ENCODE measurements around the gene PBX2.

GRCh38 chr6:32190911-32191677, 1.1 kb upstream of the PBX2 start:
- TF ChIP-seq CTCF (IDR thresholded peaks at IDR 0.05; ENCODE audit: poor library complexity), result no peak
- no peak for TF ChIP-seq EZH2 (IDR thresholded peaks at IDR 0.05; ENCODE audit: borderline replicate concordance)
- no peak for TF ChIP-seq EZH2phosphoT487 (IDR thresholded peaks at IDR 0.05; ENCODE audit: low read depth, severe bottlenecking, unreplicated experiment)

Data from hepatocyte (in vitro differentiated cells).